ENCODE results near the gene STK33. TPM values are rescaled to one million over a fixed set of nuclear protein-coding genes. Genes with fewer than 3 reads are reported as not detected.

The STK33 gene
- polyA plus RNA-seq, 1 donor from 2014 or later: 13.9 TPM

DNA sequence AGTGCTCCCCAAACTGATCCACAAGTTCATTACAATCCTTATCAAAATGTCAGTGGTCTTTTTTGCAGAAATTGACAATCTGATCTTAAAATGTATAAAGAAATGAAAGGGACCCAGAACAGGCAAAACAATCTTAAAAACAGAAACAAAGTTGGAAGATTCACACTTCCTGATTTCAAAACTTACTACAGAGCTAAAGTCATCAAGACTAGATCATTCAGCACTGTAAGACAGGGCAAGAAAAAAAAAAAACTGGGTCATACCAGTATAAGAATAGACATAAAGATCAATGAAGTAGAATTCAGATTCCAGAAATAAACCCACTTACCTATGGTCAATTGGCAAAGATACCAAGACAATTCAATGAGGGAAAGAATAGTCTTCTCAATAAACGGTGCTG, 4.5 kb upstream of the STK33 start:
- Histone ChIP-seq H2AFZ (ENCODE audit: low read depth, low read length) (no peak overlapping the region), H3K9me2 (ENCODE audit: insufficient read depth, low read length) (no peaks in the 10 kb centered on the region), H3K36me3 (ENCODE audit: insufficient read depth, low read length) (no peaks in the 10 kb centered on the region), H3K4me3 (ENCODE audit: low read length) (no peak overlapping the region), H3K4me2 (ENCODE audit: low read length) (no peak overlapping the region), H4K20me1 (ENCODE audit: insufficient read depth) (no peaks in the 10 kb centered on the region), H3K27me3 (ENCODE audit: insufficient read depth, low read depth, low read length) (no peaks in the 10 kb centered on the region), H3K79me2 (replicated peaks; ENCODE audit: insufficient read depth, low read length) (peaks cover 2% of the 10 kb centered on the region), H3F3A (ENCODE audit: insufficient read depth, low read length, poor library complexity, severe bottlenecking) (no peaks in the 10 kb centered on the region), H3K9ac (ENCODE audit: low read length) (no peak overlapping the region), H3K9me3 (ENCODE audit: low read length) (no peaks in the 10 kb centered on the region), H3K27ac (ENCODE audit: low read length) (no peak overlapping the region)
- TF ChIP-seq, protein P1, sequence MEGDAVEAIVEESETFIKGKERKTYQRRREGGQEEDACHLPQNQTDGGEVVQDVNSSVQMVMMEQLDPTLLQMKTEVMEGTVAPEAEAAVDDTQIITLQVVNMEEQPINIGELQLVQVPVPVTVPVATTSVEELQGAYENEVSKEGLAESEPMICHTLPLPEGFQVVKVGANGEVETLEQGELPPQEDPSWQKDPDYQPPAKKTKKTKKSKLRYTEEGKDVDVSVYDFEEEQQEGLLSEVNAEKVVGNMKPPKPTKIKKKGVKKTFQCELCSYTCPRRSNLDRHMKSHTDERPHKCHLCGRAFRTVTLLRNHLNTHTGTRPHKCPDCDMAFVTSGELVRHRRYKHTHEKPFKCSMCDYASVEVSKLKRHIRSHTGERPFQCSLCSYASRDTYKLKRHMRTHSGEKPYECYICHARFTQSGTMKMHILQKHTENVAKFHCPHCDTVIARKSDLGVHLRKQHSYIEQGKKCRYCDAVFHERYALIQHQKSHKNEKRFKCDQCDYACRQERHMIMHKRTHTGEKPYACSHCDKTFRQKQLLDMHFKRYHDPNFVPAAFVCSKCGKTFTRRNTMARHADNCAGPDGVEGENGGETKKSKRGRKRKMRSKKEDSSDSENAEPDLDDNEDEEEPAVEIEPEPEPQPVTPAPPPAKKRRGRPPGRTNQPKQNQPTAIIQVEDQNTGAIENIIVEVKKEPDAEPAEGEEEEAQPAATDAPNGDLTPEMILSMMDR (IDR thresholded peaks at IDR 0.05; ENCODE audit: poor library complexity, severe bottlenecking): no peak
- TF ChIP-seq RAD21 (conservative IDR thresholded peaks at IDR 0.05): no peak
- TF ChIP-seq POLR2AphosphoS5 (IDR thresholded peaks at IDR 0.05): no peak
- no peak for TF ChIP-seq EZH2 (IDR thresholded peaks at IDR 0.05; ENCODE audit: borderline replicate concordance, insufficient read depth, low read length, poor library complexity, severe bottlenecking)
- no peak for TF ChIP-seq SMC3 (conservative IDR thresholded peaks at IDR 0.05; ENCODE audit: poor library complexity)
- no peak for TF ChIP-seq TAF1 (IDR thresholded peaks at IDR 0.05; ENCODE audit: low read depth)
- TF ChIP-seq MXI1 (conservative IDR thresholded peaks at IDR 0.05; ENCODE audit: poor library complexity, severe bottlenecking): no peak
- TF ChIP-seq EP300 (conservative IDR thresholded peaks at IDR 0.05; ENCODE audit: poor library complexity, severe bottlenecking): no peak
- TF ChIP-seq, protein P2, sequence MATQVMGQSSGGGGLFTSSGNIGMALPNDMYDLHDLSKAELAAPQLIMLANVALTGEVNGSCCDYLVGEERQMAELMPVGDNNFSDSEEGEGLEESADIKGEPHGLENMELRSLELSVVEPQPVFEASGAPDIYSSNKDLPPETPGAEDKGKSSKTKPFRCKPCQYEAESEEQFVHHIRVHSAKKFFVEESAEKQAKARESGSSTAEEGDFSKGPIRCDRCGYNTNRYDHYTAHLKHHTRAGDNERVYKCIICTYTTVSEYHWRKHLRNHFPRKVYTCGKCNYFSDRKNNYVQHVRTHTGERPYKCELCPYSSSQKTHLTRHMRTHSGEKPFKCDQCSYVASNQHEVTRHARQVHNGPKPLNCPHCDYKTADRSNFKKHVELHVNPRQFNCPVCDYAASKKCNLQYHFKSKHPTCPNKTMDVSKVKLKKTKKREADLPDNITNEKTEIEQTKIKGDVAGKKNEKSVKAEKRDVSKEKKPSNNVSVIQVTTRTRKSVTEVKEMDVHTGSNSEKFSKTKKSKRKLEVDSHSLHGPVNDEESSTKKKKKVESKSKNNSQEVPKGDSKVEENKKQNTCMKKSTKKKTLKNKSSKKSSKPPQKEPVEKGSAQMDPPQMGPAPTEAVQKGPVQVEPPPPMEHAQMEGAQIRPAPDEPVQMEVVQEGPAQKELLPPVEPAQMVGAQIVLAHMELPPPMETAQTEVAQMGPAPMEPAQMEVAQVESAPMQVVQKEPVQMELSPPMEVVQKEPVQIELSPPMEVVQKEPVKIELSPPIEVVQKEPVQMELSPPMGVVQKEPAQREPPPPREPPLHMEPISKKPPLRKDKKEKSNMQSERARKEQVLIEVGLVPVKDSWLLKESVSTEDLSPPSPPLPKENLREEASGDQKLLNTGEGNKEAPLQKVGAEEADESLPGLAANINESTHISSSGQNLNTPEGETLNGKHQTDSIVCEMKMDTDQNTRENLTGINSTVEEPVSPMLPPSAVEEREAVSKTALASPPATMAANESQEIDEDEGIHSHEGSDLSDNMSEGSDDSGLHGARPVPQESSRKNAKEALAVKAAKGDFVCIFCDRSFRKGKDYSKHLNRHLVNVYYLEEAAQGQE (IDR thresholded peaks at IDR 0.05; ENCODE audit: borderline replicate concordance): no peak

DNA sequence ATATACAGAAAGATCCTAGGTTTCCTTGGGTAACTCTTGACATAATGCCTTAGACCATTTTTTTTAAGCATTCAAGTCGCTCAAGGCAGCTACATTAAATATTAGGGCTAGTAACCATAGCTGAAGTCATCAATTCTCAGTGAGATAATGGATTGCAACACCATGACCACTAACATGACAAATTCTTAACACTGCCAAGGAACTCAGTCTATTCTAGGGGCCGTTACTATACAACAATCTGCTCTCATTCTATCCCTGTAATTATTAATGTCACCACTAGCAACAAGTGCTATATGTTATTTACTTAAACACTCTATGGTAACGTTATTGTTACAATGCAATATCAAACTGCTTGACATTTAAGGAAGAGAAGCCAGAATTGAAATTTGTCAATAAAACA, 3.2 kb upstream of the STK33 start:
- no peaks in the 10 kb centered on the region for H3K9me3 ChIP-seq (ENCODE audit: low read length)
- H3K4me2 ChIP-seq (ENCODE audit: low read length): no peak overlapping the region
- no peaks in the 10 kb centered on the region for H3K36me3 ChIP-seq (ENCODE audit: insufficient read depth, low read length)
- no peaks in the 10 kb centered on the region for H4K20me1 ChIP-seq (ENCODE audit: insufficient read depth)
- no peak overlapping the region for H3K27ac ChIP-seq (ENCODE audit: low read length)
- H3K9ac ChIP-seq (ENCODE audit: low read length): no peak overlapping the region
- peaks cover 15% of the 10 kb centered on the region for H3K79me2 ChIP-seq (replicated peaks; ENCODE audit: insufficient read depth, low read length)
- H3K27me3 ChIP-seq (ENCODE audit: insufficient read depth, low read depth, low read length): no peaks in the 10 kb centered on the region
- no peaks in the 10 kb centered on the region for H3F3A ChIP-seq (ENCODE audit: insufficient read depth, low read length, poor library complexity, severe bottlenecking)
- H3K9me2 ChIP-seq (ENCODE audit: insufficient read depth, low read length): no peaks in the 10 kb centered on the region
- H3K4me3 ChIP-seq (ENCODE audit: low read length): no peak overlapping the region
- H2AFZ ChIP-seq (ENCODE audit: low read depth, low read length): no peak overlapping the region
- TF ChIP-seq, protein P2 (IDR thresholded peaks at IDR 0.05; ENCODE audit: borderline replicate concordance): no peak
- TF ChIP-seq RAD21 (conservative IDR thresholded peaks at IDR 0.05) (no peak), SMC3 (conservative IDR thresholded peaks at IDR 0.05; ENCODE audit: poor library complexity) (no peak), EP300 (conservative IDR thresholded peaks at IDR 0.05; ENCODE audit: poor library complexity, severe bottlenecking) (no peak), EZH2 (IDR thresholded peaks at IDR 0.05; ENCODE audit: borderline replicate concordance, insufficient read depth, low read length, poor library complexity, severe bottlenecking) (no peak), POLR2AphosphoS5 (IDR thresholded peaks at IDR 0.05) (no peak), TAF1 (IDR thresholded peaks at IDR 0.05; ENCODE audit: low read depth) (no peak), MXI1 (conservative IDR thresholded peaks at IDR 0.05; ENCODE audit: poor library complexity, severe bottlenecking) (no peak)
- TF ChIP-seq, protein P1 (IDR thresholded peaks at IDR 0.05; ENCODE audit: poor library complexity, severe bottlenecking): no peak

Measured in neural cell (in vitro differentiated cells).